GM21576 (cell line): ENCODE data around the gene GSTO2.

Experiments
- ATAC-seq: cut with Tn5 transposase; IDR thresholded peaks from one replicate; pipeline ENCODE4 v1.9.1; 2021; ENCODE audit warnings: mild to moderate bottlenecking, moderate library complexity; ENCODE audit not compliant: unreplicated experiment

Gene GSTO2

DNA sequence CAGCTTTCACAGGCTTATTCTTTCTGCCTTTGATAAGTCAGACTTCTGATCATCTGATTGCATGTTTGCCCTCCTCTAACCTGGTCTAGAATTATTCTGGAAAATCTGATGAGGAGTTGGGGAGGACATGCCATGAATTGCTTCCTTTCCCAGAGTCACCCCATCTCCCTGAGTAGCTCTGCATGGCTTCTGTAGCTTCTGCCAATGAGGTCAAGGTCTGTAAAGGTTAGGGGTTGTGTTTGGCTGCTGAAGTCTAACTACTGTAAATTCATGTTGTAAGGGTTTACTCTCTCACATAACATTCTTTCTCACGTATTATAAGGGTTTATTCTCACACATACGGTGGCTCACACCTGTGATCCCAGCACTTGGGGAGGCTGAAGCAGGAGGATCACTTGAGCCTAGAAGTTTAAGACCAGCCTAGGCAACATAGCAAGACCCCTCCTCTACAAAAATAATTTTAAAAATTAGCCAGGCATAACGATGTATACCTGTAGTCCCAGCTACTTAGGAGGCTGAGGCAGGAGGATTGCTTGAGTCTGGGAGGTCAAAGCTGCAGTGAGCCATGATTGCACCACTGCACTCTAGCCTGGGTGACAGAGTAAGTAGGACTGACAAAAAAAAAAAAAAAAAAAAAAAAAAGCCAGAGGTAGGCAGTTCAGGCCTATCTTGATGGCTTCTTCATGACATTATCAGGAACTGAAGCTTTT lies 10.7 kb downstream of the GSTO2 start:
- ATAC-seq = no peak

DNA sequence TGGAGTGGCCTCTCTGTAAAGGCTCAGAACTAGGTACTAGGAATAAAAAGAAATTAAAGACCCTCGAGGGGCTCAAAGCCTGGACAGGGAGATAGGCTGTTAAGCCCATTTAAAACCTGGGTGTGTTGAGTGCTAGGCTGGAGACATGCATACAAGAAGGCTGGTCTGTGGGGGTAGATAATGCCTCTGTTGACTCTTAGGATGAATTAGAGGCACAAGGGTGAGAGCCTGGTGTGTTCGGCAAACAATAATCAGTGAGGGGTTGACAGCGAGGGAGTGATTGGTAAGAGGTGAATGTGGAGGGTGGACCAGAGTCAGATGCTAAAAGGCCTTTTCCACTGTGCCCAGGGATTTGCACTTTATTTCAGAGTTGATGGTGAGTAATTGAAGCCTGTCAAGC lies 12.7 kb downstream of the GSTO2 start:
- ATAC-seq = no peak

DNA sequence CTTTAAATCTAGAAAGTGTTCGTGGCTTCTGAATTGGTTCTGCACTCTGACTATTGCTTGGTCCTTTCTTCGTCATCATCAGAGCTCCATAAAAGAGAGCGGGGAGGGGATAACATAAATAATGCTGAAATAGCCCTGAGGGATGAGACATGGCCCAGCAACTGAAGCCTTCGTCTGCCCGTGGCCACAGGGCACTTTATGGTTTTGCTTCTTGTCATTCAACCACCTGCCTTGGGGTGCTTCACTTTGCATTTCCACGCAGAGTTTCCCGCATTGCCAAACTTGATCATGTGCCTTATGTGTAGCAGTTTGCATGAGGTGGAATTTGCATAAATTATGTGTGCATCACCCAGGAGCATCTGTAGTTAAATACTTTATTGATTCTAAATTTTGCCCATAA lies 15.9 kb downstream of the GSTO2 start:
- no peak for ATAC-seq

DNA sequence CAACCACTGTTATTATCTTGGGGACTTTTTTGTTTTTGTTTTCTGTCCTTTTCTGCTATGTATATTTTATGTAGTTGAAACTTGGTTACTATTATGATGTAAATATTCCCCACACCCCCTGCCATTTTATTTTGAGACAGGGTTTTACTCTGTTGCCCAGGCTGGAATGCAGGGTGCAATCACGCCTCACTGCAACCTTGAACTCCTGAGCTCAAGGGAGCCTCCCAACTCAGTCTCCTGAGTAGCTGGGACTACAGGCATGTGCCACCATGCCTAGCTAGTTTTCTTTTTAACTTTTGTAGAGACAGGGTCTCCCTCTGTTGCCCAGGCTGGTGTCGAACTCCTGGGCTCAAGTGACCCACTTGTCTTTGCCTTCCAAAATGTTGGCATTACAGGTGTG lies 18.0 kb downstream of the GSTO2 start:
- ATAC-seq = no peak

DNA sequence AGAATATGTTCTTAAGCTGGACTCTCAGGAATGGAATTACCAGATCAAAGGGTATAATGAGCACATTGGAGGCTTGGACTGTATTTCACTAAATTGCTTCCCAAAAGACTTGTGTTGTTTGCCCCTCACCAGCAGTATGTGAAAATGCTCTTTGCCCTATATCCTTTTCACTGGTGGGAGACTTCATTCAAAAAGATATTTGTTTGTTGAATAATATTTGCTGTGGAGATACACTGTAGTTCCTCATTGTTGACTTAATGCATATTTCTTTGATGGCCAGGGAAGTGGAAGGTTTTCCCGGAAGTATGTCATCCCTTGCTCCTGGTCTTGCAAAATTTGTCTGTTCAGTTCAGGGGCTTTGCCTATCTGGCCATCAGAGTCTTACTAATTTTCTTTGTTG lies 19.4 kb downstream of the GSTO2 start:
- ATAC-seq = no peak

DNA sequence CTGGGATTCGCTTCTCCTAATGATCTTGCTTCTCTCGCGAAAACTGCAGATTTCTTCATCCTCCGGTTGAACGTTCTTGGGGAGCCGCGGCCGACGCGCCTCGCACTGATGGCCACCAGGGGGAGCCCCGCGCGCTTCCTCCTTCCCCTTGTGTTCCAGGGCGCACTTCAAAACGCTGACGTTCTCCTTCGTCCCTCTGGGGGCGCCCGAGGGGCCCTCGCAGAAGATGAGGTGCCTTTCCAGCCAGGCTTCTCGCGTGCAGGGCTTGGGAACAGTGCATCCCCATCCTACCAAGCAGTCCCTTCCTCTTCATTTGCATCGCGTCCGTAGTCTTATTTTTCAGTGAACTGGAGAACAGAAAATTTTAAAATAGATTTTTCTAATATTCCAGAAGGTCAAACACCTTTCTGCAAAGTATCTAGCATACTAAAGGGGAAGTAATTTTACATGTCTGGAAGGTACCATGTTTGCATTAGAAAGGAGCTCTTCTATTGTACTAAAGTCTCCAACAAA lies 22.5 kb downstream of the GSTO2 start:
- peak; percentile 99 for ATAC-seq

DNA sequence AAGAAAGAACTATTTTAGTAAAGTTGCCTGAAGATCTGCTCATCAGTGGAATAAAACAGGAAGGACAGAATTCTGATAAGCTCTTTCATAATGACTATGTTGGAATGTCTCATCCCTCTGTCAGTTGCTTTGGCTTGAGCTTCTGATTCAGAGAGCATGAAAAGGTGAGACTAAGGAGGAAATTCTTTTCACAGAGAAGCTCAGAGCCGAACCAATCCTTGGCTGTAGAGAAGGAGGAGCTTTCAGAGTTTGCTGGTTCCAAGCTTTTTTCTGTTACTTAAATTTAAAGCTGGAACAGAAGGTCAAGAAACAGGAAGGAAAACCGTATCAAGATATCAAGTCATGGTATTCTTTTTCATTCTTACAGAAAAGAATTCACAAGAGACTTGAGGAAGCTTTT lies 24.0 kb downstream of the GSTO2 start:
- ATAC-seq = no peak

DNA sequence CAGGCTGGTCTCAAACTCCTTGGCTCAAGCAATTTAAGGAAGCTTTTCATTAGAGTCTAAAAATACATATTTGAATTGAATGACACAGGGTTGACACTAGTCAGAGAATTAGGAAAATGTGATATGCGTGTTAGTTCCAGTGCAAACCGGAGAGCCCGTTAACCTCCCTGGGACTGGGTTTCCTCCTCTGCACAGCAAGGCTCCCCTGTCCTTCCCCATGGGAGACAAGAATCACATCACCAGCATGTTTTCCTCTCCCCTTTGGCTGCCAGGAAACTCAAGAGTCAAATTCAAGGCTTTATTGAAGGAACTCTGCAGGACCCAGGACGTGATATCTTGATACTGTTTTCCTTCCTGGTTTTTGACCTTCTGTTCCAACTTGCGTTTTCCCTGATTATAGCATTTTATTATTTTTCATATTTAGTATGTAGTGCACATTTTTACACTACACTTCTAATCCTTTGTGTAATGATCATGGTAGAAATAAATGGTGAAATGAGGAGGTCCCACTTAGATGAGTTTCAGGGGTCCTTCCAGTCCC lies 24.9 kb downstream of the GSTO2 start:
- ATAC-seq = no peak

DNA sequence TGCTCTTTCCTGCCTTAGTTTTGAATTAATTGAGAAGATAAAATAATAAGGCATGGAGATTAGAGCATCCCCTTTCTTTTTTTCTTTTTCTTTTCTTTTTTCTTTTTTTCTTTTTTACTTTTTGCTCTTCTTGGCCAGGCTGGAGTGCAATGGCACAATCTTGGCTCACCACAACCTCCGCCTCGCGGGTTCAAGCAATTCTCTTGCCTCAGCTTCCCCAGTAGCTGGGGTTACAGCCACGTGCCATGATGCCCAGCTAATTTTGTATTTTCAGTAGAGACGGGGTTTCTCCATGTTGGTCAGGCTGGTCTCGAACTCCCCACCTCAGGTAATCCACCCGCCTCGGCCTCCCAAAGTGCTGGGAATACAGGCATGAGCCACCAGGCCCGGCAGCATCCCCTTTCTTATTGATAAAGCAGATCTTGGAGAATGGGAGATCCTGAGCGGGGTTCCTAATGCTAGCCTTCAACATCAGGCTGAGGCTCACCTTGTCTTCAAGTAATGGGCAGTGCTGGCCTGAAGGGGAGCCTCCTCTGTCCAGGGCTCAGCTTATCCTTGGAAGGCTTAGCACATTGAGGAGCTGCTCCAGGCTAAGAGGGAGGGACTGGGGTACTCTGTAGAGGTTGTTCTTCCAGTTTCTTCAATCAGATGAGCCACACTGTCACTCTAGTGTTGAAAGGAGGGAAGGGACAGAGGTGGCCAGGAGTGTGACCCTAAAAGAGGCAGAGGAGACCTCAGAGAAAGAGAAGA lies 27.9 kb downstream of the GSTO2 start:
- no peak for ATAC-seq

DNA sequence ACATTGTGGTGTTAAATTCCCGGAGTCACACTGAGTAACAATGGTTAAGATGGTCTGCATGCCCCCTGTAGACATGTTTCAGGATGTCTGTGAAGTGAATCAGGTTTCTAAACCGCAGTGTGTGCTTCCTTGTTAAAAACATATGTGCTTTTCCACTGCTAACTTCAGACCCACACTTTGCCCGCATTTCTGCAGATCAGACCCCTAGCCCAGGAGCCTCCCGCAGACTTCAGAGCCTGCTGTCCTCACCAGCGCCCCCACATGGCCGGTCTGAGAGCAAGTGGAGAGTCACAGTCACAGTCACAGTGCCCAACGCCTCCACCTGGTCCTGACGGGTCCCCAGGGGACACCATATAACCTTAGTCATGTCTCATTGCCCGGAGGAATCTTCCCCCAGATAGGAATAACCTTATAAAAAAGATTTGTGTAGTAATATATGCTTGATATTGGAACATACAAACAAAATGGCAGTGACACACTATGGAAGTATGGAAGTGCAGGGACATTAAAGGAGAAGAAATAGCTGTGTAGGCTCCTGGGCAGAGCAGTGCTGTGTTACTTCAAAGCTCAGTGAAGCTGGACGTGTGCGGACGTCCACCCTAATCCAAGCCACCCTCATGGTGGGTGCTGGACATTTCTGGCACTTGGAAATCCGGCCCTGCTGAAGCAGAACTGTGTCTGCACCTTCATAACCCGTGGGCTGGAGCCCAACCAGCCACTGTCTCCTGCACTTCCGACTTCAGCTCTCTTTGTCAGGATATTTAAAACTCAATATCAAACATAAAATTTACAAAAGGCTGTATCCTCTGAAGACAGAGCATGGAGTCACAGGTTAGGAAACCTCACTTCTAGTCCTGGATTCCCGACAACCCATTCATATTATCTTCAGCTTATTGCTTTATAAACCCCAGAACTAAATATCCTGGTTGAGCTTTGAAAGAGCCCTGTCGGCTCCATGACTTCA lies 29.0 kb downstream of the GSTO2 start:
- no peak for ATAC-seq

DNA sequence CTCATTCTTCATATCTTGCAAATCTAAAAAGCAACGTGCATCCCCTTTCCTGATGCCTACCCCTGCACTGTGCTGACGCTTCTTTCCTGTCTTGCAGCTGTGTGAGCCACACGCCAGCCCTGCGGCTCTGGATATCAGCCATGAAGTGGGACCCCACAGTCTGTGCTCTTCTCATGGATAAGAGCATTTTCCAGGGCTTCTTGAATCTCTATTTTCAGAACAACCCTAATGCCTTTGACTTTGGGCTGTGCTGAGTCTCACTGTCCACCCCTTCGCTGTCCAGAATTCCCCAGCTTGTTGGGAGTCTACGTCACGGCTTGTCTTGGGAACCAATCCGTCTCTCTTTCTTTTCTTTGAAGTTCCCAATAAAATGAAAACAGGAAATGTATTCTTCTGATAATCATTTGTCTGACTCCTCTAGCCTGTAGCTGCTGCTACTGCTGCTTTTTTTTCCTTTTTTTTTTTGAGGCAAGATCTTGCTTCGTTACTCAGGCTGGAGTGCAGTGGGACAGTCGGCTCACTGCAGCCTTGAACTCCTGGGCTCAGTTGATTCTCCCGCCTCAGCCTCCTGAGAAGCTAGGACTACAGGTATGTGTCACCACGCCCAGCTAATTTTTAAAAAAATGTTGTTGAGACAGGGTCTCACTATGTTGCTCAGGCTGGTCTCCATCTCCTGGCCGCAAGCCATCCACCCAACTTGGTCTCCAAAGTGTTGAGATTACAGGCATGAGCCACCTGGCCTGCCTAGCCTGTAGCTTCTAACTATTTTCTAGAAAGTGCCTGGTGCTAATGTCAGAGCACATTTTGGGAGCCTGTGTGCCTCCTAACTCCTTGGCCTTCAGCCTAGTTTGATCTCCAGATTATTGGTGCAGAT lies 30.3 kb downstream of the GSTO2 start:
- no peak for ATAC-seq

DNA sequence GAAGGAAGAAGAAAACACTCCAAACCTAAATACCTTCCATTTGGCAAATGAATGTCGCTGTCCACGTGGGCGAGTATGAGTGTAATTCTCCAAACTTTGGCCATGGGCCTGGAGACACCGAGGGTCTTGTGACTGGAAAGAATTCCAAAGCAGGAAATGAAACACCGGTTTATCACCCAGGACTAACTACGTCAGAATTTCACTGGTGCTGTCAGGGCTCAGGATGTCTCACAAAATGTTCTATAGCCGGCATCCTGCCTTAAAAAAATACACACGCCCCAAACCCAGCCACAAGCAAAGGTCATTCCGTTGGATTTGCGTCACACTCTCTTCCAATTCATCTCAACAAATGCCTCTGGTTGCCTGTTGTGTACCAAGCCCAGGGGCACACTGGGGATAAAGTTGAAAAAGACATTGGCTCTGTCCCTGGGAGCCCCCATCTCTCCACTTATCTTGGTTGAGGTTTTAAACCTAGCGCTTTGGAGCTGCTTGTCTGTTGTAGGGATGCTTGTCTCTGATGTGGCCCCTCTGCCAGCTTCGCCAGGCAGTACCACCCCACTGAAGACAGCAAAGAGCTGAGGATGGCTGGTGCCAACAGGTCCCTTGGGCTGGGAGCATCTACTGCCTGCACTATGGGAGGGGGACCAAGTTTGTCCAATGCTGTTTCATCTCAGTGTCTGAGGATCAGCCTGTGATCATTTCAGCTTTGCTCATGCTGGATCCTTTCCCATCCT lies 31.2 kb downstream of the GSTO2 start:
- no peak for ATAC-seq

DNA sequence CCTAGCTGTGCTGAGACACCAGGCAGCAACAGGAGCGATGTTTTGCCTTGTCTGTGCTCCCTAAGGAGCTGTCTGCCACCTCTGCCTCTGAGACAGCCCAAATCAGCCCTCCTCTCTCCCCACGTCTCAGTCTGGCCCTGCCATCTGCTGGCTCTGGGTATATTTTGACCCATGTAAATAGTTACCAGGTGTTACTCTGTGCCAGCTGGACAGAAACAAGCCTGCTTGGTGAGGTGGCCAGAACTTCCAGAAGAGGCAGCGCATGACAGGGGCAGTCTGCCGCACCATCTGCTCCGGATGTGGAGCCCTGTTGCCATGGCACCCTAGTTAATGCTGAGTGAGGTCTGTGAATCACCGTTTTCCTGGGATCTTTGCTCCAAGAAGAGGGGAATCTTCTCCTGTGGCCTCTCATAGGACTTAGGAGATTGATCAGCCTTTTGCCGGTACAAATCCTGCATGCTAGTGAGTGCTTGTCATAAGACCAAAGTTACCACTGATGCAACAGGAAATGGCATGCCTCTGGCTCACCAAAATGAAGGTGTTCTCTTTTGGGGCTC lies 31.8 kb downstream of the GSTO2 start:
- ATAC-seq = no peak

DNA sequence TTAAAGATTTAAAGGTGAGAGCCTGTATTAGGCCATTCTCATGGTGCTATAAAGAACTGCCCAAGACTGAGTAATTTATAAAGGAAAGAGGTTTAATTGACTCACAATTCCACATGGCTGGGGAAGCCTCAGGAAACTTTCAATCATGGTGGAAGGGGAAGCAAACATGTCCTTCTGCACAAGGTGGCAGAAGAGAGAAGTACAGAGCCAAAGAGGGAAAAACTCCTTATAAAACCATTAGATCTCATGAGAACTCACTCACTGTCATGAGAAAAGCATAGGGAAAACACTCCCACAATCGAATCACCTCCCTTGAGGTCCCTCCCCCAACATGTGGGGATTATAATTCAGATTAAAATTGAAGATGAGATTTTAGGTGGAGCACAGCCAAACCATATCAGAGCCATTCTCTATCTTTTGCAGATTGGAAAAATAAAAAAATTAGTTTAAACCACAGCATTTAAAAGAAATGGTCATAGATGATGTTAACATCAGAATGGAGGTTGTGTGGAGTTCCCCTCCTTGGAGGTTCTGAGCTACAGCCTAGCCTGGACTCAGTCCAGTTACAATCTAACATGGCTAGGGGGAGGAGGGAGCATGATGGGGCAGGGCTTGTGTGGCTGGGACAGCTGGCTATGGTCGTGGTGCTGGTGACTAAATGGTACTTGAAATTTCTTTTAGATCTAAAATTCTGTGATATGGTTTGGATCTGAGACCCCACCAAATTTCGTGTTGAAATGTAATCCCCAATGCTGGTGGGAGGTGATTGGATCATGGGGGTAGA lies 33.1 kb downstream of the GSTO2 start:
- ATAC-seq = no peak

DNA sequence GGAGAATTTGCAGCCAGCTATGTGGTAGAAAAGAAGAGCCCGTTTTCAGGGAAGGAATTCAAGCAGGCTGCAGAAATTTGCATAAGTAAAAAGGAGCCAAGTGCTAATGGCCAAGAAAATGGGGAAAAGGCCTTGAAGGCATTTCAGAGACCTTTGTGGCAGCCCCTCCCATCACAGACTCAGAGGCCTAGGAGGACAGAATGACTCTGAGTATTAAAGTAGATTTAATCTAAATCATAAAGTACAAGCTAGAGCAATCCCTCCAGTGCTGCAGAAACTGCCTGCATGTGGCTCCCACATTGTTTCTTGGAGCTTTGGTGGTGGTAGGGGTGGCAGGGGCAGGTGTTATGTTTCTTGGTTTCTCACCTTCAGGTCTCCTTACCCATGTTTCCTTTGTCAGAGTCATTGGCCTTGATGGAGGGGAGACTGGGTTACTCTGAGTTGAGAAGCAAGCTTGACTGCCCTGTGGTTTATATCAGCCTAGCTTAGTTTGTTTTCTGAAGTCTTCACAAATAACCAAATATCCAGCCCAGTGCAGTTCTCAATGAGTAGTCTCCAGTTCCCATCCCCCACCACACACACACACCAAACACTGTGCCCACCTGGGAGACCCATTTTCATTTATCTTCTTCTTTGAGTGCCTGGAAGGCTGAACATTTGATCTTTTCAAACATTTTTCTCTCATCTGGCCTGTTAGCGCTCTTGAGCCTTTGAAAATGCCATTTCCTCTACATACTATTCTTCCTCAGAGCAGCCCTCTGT lies 34.8 kb downstream of the GSTO2 start:
- no peak for ATAC-seq

DNA sequence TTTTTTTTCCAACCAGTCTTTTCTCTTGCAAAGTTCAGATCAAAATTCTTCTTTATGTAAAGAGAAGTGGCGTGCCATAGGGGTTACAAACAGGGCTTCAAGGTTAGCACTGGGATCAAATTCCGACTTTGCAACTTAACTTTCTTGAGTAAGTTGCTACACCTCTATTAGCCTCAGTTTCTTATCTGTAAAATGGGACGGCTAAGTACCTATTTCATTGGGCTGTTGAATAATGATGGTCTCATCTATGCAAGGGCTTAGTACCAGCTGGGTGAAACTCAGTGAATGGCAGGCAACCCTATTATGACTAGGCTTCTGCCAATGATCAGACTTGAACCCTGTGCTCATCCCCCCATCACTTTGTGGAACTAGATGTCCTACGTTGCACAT lies 35.4 kb downstream of the GSTO2 start:
- ATAC-seq = no peak

DNA sequence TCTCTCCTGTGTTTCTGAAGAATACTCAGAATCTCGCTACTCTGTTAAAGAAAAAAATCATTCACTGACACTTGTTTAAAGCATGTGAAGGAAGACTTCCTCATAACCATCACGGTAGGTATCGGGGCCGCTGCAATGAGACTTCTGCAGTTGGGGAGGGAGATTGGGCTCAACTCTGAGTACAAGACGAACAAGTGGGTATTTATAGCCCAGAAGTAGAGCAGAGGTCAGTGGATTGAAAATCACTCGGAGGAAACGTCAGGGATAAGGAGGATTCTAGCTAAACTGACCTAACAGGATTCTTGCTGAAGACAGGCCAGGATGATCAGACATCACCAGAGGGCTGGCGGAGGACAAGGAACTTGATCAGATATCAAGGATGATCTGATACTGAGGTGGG lies 35.9 kb downstream of the GSTO2 start:
- ATAC-seq = no peak

DNA sequence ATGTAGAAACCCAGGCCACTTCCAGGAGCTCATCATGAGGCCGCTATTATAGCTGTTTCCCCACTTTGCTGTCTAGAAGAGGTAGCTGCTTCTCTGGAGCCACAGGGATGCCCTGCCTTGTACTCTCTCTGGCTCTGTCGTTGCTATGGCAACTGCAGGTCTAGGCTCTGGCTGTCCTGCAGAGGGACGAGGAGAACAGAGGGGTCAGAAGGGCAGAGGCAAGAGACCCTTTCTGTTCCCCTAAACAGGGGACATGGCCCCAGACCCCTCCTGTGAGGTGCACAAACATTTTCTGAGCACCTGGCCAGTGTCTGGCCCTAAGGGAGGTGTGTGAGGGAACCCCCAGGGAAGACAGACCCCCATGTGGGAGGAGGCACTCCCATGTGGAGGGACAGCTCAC lies 37.9 kb downstream of the GSTO2 start:
- no peak for ATAC-seq
